HT-29 (cell line): ENCODE results near the gene SSRP1. TPM values are rescaled to one million over a fixed set of nuclear protein-coding genes. Genes with fewer than 3 reads are reported as not detected.
"Not testable (repeated sequence)": the region's sequence is repeated elsewhere in the genome, so short reads cannot be mapped to it uniquely, and the experiment has no call there.

ENCODE experiments used
- DNase-seq: peaks from one replicate; pipeline ENCODE4 v3.0.0-alpha.2; 2015; ENCODE audit warnings: low spot score
- total RNA-seq: library from RNA; depleted of rRNA; stranded (reverse); fragments of >200 nt; shearing (Covaris generic); gene quantifications from 2 replicates; pipeline ENCODE4 v1.2.3, GENCODE V29; 2014

The SSRP1 gene
- total RNA-seq, 1 experiment from 2014 or later: 181 TPM

GRCh38 chr11:57300785-57301184 is 34.9 kb downstream of the SSRP1 start:
- DNase-seq: no peak

- DNase-seq: no peak
Measured at GRCh38 chr11:57299150-57299737, 36.4 kb downstream of the SSRP1 start.

- DNase-seq: no peak
Measured at GRCh38 chr11:57297221-57297620, 38.5 kb downstream of the SSRP1 start.

GRCh38 chr11:57296205-57296604 is 39.5 kb downstream of the SSRP1 start:
- DNase-seq: peak; percentile 52

GRCh38 chr11:57294225-57295131 is 41.2 kb downstream of the SSRP1 start:
- peak; percentile 58 for DNase-seq

- DNase-seq: no peak
Measured at GRCh38 chr11:57290288-57290687, 45.4 kb downstream of the SSRP1 start.

DNA sequence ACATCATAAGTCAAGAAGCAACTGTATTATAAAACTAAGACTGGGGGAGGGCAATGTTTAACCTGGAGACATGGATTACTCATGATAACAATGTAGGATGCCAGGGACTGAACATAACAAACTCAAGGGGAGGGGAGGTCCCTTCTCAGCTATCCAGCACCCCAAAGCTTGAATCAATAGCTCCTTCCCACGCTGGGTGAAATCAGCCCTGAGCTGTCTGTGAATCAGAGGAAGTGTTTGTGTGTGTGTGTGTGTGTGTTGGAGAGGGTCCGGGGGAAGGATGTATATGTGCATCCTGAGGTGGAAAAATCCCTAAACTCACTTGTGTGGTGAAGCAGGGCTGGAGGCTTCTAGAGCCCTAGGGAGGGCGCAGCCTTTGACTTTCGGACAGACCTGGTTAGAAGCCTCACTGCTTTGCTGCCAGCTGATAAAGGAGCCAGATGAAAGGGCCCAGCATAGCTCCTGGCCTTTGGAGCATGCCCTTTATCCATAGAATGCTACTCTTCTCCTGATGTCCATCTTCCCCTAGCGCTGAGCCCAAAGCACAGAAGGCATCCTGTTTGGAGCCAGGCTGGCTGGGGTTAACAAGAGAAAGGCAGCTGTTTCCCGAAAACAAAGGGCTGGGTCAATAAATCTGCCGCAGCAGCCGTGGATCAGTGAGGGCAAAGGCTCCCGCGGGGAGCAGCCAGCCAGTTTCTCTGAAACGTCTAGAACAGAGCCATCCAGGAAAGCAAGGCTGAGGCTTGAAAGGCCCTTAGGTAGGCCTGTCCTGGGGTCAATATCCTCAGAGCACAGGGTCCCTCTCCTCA is 46.7 kb downstream of the SSRP1 start:
- DNase-seq: no peak

DNA sequence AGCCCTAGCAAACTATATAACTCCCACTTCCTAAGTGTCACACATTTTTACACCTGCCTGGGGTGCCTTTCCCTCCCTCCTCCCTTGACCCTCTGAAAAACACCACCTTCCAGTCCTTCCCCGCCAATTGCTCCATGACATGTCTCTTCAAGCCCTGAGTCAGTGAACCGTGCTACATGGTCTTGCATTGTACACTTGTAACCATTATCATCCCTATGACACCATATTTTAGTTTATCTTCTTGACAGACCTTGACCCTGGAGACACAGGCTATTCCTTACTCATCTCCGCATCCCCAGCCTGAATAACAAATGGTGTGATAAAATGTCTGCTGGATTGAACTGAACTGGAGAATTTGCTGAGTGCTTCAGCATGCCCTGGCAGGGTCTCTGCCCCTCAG is 47.8 kb downstream of the SSRP1 start:
- no peak for DNase-seq

GRCh38 chr11:57283231-57283990 is 52.3 kb downstream of the SSRP1 start:
- no peak for DNase-seq

- DNase-seq: not testable (repeated sequence)
Measured at GRCh38 chr11:57281546-57281945, 54.1 kb downstream of the SSRP1 start.

DNA sequence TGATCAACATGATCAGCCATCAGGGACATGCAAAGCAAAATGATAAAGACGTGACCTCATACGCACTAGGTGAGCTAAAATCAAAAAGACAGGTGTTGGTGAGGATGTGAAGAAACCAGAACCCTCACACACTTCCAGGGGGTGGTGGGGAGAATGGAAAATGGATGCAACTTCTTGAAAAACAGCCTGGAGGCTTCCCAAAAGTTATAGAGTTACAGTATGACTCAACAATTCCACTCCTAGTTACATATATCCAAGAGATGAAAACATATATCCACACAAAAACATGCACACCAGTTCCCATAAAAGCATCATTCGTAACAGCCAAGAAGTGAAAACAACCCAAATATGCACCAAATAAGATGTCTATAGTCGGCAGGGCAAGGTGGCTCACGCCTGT is 56.6 kb downstream of the SSRP1 start:
- no peak for DNase-seq

DNA sequence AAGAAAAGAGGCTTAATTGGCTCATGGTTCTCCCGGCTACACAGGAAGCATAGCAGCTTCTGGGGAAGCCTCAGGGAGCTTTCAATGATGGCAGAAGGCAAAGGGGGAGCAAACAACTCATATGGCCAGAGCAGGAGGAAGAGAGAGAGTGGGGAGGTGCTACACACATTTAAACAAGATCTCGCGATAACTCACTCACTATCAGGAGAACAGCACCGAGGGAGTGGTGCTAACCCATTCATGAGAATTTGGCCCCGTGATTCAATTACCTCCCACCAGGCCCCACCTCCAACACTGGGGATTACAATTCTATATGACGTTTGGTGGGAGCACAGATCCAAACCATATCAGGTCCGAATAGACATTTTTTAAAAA is 57.0 kb downstream of the SSRP1 start:
- no peak for DNase-seq

DNA sequence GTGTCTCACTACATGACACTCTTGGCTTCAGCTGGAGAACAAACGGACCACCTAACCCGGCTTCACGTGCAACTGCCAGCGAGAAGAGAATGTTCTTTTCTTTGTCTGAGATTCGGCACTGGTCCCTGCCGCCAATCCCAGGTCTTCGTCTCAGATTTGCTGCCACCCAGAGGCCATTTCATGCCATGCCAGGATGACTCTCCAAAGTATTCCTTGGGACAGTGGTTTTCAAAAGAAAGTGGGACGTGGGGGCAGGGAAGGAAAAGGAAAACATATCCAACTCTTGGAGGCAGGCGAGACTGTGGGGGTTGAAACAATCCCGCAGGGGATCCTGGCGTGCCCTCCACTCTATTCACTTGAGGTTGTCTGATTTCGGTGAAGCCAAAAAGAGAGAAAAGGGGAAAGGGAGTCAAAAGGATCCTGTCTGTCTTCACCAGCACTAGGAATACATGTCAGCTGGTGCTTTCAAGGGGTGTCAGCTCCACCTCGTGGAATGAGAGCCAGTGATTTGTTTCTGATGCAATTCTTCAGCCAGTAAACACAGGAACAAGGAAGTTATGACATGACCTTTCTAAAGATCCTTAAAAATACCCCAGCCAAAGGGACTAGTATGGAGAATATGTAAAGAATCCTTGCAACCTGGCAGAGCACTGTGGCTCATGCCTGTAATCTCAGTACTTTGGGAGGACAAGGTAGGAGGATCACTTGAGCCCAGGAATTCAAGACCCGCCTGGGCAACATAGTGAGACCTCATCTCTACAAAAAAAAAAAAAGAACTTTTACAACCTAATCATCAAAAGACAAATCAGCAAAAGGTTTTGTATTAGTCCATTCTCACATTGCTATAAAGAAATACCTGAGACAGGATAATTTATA is 57.6 kb downstream of the SSRP1 start:
- peak; percentile 91 for DNase-seq

DNA sequence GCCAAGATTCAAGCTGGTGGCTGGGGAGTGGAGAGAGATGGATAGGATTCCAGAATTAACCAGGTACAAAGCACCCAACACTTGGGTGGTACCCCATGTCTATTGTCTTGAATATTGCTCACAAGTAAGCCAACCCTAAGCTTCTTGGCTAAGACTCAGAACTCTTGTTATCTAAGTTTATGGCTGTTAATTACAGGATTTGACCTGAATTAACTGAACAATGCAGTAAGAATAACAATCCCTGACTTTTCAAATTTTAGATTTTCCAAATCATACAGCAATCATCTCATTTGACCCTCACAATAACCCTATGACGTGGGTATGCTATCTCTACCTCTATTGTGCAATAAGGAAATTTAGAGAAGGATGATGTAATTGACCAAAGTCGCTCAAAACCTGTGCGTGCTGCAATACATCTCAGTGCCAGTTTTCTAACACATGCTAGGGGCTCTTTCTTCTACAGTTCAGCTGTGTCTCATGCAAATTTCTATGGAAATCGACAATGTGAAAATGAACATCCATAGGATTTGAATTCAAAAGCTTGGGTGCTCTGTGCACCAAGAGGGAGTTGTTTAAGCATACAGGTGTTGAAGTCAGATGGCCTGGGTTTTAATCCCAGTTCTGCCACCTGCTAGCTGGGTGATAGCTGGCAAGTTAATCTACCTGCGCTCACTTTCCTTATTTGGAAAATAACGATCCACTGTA is 58.6 kb downstream of the SSRP1 start:
- DNase-seq: no peak

DNA sequence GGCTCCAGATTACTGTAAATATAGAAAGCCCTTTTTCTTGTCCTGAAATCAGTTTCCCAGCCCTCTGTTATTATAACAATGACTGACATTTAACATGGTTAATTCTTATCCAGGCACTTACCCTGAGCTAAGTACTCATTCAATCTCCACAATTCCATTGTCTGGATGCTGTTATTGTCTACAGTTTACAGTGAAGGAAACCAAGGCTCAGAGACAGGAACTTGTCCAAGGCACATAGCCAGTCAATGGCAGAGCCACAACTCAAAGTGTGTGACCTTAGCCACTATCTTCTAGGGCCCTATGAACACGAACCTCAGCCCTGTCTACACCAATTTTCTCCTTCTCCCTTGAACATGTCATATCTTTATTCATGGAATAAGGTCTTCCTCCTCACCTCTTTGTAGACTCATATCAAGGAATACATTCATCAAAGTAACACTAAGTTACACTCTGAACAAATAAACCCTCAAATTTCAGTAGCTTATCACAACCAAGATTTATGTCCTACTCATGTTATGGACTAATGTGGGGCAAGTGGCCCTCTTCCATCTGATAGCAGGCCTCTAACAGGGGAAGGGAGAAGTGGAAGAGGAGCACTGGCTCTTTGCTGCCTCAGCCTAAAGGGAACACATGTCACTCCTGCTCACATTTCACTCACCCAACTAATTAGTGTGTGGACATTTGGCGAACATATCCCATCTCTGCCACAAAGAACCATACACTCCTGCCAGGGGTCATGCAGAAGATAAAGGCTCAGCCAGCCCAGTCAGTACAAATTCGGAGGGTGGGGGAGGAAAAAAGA is 59.3 kb downstream of the SSRP1 start:
- no peak for DNase-seq
